ENCODE data around the gene AURKB. TPM values are rescaled to one million over a fixed set of nuclear protein-coding genes. Genes with fewer than 3 reads are reported as not detected.

Gene AURKB
- total and polyA plus RNA-seq, 2 of the 13 experiments (the other 11 are each of a cell fraction or from before 2014, with no cell fraction given) = 29.5 to 75.3 TPM

DNA sequence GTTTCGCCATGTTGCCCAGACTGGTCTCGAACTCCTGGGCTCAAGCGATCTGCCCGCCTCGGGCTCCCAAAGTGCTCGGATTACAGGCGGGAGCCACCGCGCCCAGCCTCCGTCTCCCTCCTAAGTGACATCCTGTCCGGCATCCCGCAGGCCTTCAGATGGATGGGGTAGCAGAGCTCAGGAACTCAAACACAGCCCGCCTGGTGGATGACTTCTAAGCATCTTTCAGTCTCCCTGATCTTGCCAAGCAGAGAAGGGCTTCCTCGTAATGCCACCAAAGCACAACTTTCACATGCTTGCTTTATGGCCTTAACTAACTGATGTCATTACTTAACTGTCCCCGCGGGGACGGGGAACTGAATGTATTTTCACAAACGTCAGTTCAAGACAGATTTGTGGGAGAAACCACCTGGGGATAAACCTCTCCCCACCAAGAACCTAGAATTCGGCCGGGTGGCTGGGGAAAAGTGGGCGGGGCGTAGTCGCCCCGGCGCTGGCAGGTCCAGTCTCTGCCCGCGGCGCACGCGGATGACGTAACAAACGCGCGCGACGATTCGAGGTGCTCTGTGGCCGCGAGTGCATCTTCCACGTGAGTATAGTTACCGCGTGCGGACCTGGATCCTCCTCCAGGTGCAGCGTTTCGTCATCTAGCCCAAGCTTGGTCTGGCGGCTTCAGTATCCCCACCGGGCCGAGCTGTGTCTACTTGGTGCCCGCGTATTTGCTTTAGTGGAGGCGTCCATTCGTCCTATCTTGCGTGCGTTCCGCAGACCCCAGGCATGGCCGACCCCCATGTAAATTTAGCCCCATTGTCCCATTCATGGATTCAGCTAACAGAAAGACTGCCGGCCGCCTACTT is 38.6 kb upstream of the AURKB start, which contains the start of gene PFAS (continued):
- TF ChIP-seq, protein P1, sequence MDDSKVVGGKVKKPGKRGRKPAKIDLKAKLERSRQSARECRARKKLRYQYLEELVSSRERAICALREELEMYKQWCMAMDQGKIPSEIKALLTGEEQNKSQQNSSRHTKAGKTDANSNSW (CRISPR knock-in tag; IDR thresholded peaks at IDR 0.05; ENCODE audit: borderline replicate concordance) = no peak
- no peak; the same call in 1 of the 2 replicates for TF ChIP-seq ZNF331 (CRISPR knock-in tag; IDR thresholded peaks at IDR 0.05)
- TF ChIP-seq ZBTB33 (CRISPR knock-in tag; IDR thresholded peaks at IDR 0.05) = no peak
- peak; percentile 57; the same call in 1 of the 2 replicates for TF ChIP-seq FOXK1 (CRISPR knock-in tag; IDR thresholded peaks at IDR 0.05; ENCODE audit: borderline replicate concordance, low read depth)
- TF ChIP-seq CEBPZ (IDR thresholded peaks at IDR 0.05; ENCODE audit: low read length) = no peak
- no peak for TF ChIP-seq TIGD3 (CRISPR knock-in tag; IDR thresholded peaks at IDR 0.05; ENCODE audit: borderline replicate concordance)
- no peak for TF ChIP-seq GPN1 (CRISPR knock-in tag; IDR thresholded peaks at IDR 0.05; ENCODE audit: borderline replicate concordance)
- TF ChIP-seq TERF1 (CRISPR knock-in tag; IDR thresholded peaks at IDR 0.05) = no peak
- peak; percentile 65; the same call in 1 of the 2 replicates for TF ChIP-seq MAZ (IDR thresholded peaks at IDR 0.05; ENCODE audit: borderline replicate concordance, low read depth, low read length)
- peak; percentile 63 for TF ChIP-seq MAZ (CRISPR knock-in tag; IDR thresholded peaks at IDR 0.05; ENCODE audit: low read depth)
- no peak for TF ChIP-seq ZNF24 (IDR thresholded peaks at IDR 0.05)
- TF ChIP-seq BHLHE40 (IDR thresholded peaks at IDR 0.05; ENCODE audit: low read length) = peak; percentile 69; the same call in 1 of the 2 replicates
- TF ChIP-seq EZH2 (conservative IDR thresholded peaks at IDR 0.05; ENCODE audit: low read depth, low read length) = no peak
- TF ChIP-seq ZNF432 (CRISPR knock-in tag; IDR thresholded peaks at IDR 0.05; ENCODE audit: borderline replicate concordance) = no peak
- no peak for TF ChIP-seq ZNF414 (CRISPR knock-in tag; IDR thresholded peaks at IDR 0.05)

Measured in HepG2 (cell line).